ENCODE results near the gene NRXN3.

The NRXN3 gene

DNA sequence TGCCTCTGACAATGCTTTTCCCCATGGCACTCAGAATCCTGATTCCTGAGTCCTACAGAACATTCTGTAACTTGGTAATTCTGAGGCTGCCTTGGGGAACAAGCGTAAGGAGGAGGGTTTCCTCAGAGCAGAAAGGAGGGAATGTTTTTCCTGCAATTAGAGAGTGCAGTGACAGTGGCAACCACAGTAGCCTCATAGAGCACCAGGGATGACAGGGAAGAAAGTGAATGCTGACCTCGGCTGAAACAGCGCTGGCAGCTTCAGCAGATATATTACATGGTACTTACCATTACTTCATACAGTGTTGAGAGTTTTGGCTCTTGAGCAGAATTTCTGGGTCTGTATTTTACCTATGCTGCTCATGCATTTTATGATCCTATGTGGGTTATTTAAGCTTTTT, 757.1 kb downstream of the NRXN3 start:
- TF ChIP-seq, protein P1, sequence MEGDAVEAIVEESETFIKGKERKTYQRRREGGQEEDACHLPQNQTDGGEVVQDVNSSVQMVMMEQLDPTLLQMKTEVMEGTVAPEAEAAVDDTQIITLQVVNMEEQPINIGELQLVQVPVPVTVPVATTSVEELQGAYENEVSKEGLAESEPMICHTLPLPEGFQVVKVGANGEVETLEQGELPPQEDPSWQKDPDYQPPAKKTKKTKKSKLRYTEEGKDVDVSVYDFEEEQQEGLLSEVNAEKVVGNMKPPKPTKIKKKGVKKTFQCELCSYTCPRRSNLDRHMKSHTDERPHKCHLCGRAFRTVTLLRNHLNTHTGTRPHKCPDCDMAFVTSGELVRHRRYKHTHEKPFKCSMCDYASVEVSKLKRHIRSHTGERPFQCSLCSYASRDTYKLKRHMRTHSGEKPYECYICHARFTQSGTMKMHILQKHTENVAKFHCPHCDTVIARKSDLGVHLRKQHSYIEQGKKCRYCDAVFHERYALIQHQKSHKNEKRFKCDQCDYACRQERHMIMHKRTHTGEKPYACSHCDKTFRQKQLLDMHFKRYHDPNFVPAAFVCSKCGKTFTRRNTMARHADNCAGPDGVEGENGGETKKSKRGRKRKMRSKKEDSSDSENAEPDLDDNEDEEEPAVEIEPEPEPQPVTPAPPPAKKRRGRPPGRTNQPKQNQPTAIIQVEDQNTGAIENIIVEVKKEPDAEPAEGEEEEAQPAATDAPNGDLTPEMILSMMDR (IDR thresholded peaks at IDR 0.05; ENCODE audit: borderline replicate concordance, insufficient read depth, low read depth, low read length) = no peak

DNA sequence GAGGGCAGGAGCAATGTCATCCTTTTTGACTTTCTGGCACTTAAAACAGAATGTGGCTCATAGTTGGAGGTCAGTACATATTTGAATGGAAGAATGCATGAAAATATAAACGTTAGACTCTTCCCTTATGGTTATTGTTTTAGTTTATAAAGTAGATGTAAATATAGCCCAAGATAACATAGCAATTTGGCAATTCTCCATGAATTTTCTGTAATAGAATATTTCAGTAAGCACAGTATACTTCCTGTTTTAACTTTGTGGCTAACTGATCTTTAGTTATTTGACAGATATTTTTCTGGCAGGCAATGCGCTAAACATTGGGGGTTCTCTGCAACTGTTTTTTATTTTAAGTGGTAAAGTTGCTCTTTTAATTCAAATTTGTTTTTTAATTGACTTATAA, 763.0 kb downstream of the NRXN3 start:
- TF ChIP-seq, protein P1 (IDR thresholded peaks at IDR 0.05; ENCODE audit: borderline replicate concordance, insufficient read depth, low read depth, low read length) = no peak
- H3K4me3 ChIP-seq (ENCODE audit: low read depth, low read length) = no peak overlapping the region

More for the DNA sequence above, 757.1 kb downstream of the NRXN3 start:
- no peak overlapping the region for H3K4me3 ChIP-seq (ENCODE audit: low read depth, low read length)

DNA sequence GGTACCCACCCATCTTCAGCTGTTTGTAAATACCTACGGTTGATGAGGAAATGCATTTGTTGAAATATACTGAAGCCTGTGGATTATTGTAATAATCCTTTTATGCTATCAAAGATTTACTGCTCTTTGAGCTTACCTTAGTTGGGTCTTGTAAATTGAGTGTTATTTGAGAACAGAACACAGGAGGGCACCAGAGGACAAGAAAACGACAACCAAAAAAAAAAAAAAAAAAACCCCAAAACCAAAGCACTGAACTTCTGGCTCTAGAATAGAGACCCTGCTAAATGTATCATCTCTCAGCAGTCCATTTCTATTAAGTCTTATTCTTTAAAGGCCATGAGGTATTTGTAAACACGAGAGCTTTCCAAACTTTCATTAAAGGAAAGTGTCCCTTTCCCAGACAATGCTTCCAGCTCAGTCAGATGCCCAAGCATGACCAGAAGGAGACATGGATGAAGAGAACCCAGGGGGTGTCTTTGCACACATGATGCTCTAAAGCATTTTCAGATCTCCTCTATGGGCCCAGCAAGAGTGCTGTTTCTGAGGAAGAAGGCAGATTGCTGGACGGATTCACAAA, 763.9 kb downstream of the NRXN3 start:
- H3K4me3 ChIP-seq (ENCODE audit: low read depth, low read length) = no peak overlapping the region
- TF ChIP-seq, protein P1 (IDR thresholded peaks at IDR 0.05; ENCODE audit: borderline replicate concordance, insufficient read depth, low read depth, low read length) = no peak

- TF ChIP-seq, protein P1 (IDR thresholded peaks at IDR 0.05; ENCODE audit: borderline replicate concordance, insufficient read depth, low read depth, low read length) = no peak
- no peak overlapping the region for H3K4me3 ChIP-seq (ENCODE audit: low read depth, low read length)
Observed at GRCh38 chr14:78946949-78947348, 776.8 kb downstream of the NRXN3 start.

- TF ChIP-seq, protein P1 (IDR thresholded peaks at IDR 0.05; ENCODE audit: borderline replicate concordance, insufficient read depth, low read depth, low read length) = no peak
- no peak overlapping the region for H3K4me3 ChIP-seq (ENCODE audit: low read depth, low read length)
Observed at GRCh38 chr14:78947681-78948080, 777.5 kb downstream of the NRXN3 start.

- TF ChIP-seq, protein P1 (IDR thresholded peaks at IDR 0.05; ENCODE audit: borderline replicate concordance, insufficient read depth, low read depth, low read length) = no peak
Observed at GRCh38 chr14:78950649-78951048, 780.5 kb downstream of the NRXN3 start.

GRCh38 chr14:78951602-78952001, 781.4 kb downstream of the NRXN3 start:
- TF ChIP-seq, protein P1 (IDR thresholded peaks at IDR 0.05; ENCODE audit: borderline replicate concordance, insufficient read depth, low read depth, low read length) = no peak
- H3K4me3 ChIP-seq (ENCODE audit: low read depth, low read length) = no peak overlapping the region

More at GRCh38 chr14:78950649-78951048, 780.5 kb downstream of the NRXN3 start:
- H3K4me3 ChIP-seq (ENCODE audit: low read depth, low read length) = no peak overlapping the region
